ENCODE data around the gene BLACAT1.

BLACAT1 gene

DNA sequence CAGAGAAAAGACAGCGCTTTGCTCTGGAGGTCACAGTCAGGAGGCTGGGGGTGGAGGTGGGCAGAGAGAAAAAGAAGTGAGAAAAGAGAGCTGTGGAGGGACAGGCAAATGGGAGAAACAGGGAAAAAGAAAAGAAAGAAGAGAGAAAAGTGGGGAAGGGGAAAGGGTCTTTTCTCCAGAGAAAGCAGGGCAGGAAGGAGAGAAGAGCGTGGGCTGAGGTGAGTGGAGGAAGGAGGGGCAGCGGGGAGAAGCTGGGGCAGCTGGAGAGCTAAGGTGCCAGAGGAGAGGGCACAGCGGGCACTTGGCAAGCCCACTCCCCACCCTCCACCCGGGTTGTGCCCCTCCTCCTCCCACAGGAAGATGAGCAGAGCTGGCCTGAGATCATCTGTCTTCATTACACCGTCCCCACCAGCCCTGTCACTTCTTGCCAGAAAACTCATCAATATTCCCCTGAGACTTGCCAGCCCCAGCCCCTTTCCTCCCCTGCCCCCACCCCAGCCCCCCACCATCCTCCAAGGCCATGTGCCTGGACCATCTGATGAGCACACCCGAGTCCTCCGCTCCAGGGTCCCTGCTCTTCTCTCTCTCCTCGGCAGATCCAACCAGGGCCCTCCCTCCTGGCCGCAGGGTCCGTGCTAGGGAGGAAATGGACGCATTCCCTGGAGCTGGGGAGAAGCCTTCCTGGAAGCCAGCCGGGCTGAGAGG is 17.0 kb upstream of the BLACAT1 start:
- Histone ChIP-seq H2BK120ac (ENCODE audit: low read depth, low read length) (no peak overlapping the region), H4K91ac (ENCODE audit: low read length) (no peak overlapping the region), H2AFZ (ENCODE audit: low read depth, low read length) (no peak overlapping the region), H3K27ac (ENCODE audit: low read length, poor library complexity, severe bottlenecking) (no peak overlapping the region), H2AK5ac (ENCODE audit: low read length, severe bottlenecking) (no peak overlapping the region), H3K23ac (ENCODE audit: low read length in 2 of 2) (no peak overlapping the region), H3K79me1 (replicated peaks; ENCODE audit: low read length, poor library complexity, severe bottlenecking) (no peaks in the 10 kb centered on the region), H3K27me3 (ENCODE audit: control insufficient read depth in 1 of 2, insufficient read depth in 1 of 2, low read length in 2 of 2) (peaks cover 32 to 83% of the 10 kb centered on the region in 2 experiments), H3K4me1 (ENCODE audit: control insufficient read depth, insufficient read depth, low read depth, low read length) (peaks cover 5% of the 10 kb centered on the region), H3K18ac (ENCODE audit: low read depth in 1 of 2, low read length in 2 of 2) (no peak overlapping the region), H2BK5ac (ENCODE audit: low read depth, low read length, poor library complexity, severe bottlenecking) (no peak overlapping the region), H3K36me3 (ENCODE audit: control insufficient read depth in 1 of 2, insufficient read depth in 2 of 2, low read depth in 1 of 2, low read length in 2 of 2) (no peaks in the 10 kb centered on the region), H2BK12ac (ENCODE audit: low read length in 2 of 2) (no peak overlapping the region), H3K4ac (ENCODE audit: low read depth in 1 of 2, low read length in 2 of 2) (no peak overlapping the region), H3K9me3 (ENCODE audit: control insufficient read depth, low read length) (peaks cover 16% of the 10 kb centered on the region), H2BK15ac (ENCODE audit: low read depth, poor library complexity, severe bottlenecking) (no peak overlapping the region), H3K14ac (ENCODE audit: low read length in 2 of 2) (no peak overlapping the region), H3K4me3 (ENCODE audit: insufficient read depth in 1 of 2, low read depth in 1 of 2, low read length in 2 of 2) (no peak overlapping the region), H4K8ac (ENCODE audit: low read length) (no peak overlapping the region), H3K9ac (ENCODE audit: low read length) (no peak overlapping the region), H3K4me2 (ENCODE audit: low read length, poor library complexity, severe bottlenecking) (no peak overlapping the region)
- DNase-seq: no peak
- 8% methylated on average over 11 of the region's 13 CpGs for WGBS

DNA sequence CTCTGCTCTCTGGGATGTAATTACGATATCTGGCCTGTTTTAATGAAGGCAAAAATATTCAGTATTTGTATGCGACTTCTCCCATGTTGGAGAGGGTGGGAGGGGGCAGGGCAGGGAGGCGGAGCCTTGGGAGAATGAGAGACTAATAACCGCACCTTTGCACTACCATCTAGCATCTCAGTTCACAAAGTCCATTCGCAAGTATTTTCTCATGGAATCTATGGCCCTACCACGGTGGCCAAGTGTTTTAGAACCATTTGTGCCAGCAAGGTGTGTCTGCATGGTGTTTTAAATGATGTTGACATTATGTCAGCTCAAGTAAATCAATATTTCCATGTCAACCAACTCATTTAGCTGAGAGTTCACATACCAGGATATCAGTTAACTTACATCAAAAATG is 14.3 kb upstream of the BLACAT1 start:
- no peak overlapping the region for H3K14ac ChIP-seq (ENCODE audit: low read length in 2 of 2)
- H3K4me1 ChIP-seq (ENCODE audit: control insufficient read depth, insufficient read depth, low read depth, low read length): no peaks in the 10 kb centered on the region
- DNase-seq: no peak
- no peak overlapping the region for H3K9ac ChIP-seq (ENCODE audit: low read length)
- peaks cover 54 to 86% of the 10 kb centered on the region in 2 experiments for H3K27me3 ChIP-seq (ENCODE audit: control insufficient read depth in 1 of 2, insufficient read depth in 1 of 2, low read length in 2 of 2)
- H2BK120ac ChIP-seq (ENCODE audit: low read depth, low read length): no peak overlapping the region
- H2BK15ac ChIP-seq (ENCODE audit: low read depth, poor library complexity, severe bottlenecking): no peak overlapping the region
- 93% methylated on average over 4 of the region's 6 CpGs for WGBS
- no peak overlapping the region for H4K8ac ChIP-seq (ENCODE audit: low read length)
- no peak overlapping the region for H3K4me3 ChIP-seq (ENCODE audit: insufficient read depth in 1 of 2, low read depth in 1 of 2, low read length in 2 of 2)
- no peak overlapping the region for H3K27ac ChIP-seq (ENCODE audit: low read length, poor library complexity, severe bottlenecking)
- H2AK5ac ChIP-seq (ENCODE audit: low read length, severe bottlenecking): no peak overlapping the region
- no peaks in the 10 kb centered on the region for H3K36me3 ChIP-seq (ENCODE audit: control insufficient read depth in 1 of 2, insufficient read depth in 2 of 2, low read depth in 1 of 2, low read length in 2 of 2)
- H3K18ac ChIP-seq (ENCODE audit: low read depth in 1 of 2, low read length in 2 of 2): no peak overlapping the region
- no peak overlapping the region for H4K91ac ChIP-seq (ENCODE audit: low read length)
- no peak overlapping the region for H2BK5ac ChIP-seq (ENCODE audit: low read depth, low read length, poor library complexity, severe bottlenecking)
- no peak overlapping the region for H2AFZ ChIP-seq (ENCODE audit: low read depth, low read length)
- H3K79me1 ChIP-seq (replicated peaks; ENCODE audit: low read length, poor library complexity, severe bottlenecking): no peaks in the 10 kb centered on the region
- H3K23ac ChIP-seq (ENCODE audit: low read length in 2 of 2): no peak overlapping the region
- H2BK12ac ChIP-seq (ENCODE audit: low read length in 2 of 2): no peak overlapping the region
- H3K4me2 ChIP-seq (ENCODE audit: low read length, poor library complexity, severe bottlenecking): no peak overlapping the region
- peaks cover 7% of the 10 kb centered on the region for H3K9me3 ChIP-seq (ENCODE audit: control insufficient read depth, low read length)
- H3K4ac ChIP-seq (ENCODE audit: low read depth in 1 of 2, low read length in 2 of 2): no peak overlapping the region

- Histone ChIP-seq H4K91ac (ENCODE audit: low read length) (no peak overlapping the region), H3K4me3 (ENCODE audit: insufficient read depth in 1 of 2, low read depth in 1 of 2, low read length in 2 of 2) (no peak overlapping the region), H2BK120ac (ENCODE audit: low read depth, low read length) (no peak overlapping the region), H3K4ac (ENCODE audit: low read depth in 1 of 2, low read length in 2 of 2) (no peak overlapping the region), H3K9me3 (ENCODE audit: control insufficient read depth, low read length) (no peaks in the 10 kb centered on the region), H3K27me3 (ENCODE audit: control insufficient read depth in 1 of 2, insufficient read depth in 1 of 2, low read length in 2 of 2) (peaks cover 57 to 85% of the 10 kb centered on the region in 2 experiments), H4K8ac (ENCODE audit: low read length) (no peak overlapping the region), H2BK15ac (ENCODE audit: low read depth, poor library complexity, severe bottlenecking) (no peak overlapping the region), H2AK5ac (ENCODE audit: low read length, severe bottlenecking) (no peak overlapping the region), H2AFZ (ENCODE audit: low read depth, low read length) (no peak overlapping the region), H2BK5ac (ENCODE audit: low read depth, low read length, poor library complexity, severe bottlenecking) (no peak overlapping the region), H3K23ac (ENCODE audit: low read length in 2 of 2) (no peak overlapping the region), H3K9ac (ENCODE audit: low read length) (no peak overlapping the region), H3K4me2 (ENCODE audit: low read length, poor library complexity, severe bottlenecking) (no peak overlapping the region), H3K4me1 (ENCODE audit: control insufficient read depth, insufficient read depth, low read depth, low read length) (no peaks in the 10 kb centered on the region), H3K79me1 (replicated peaks; ENCODE audit: low read length, poor library complexity, severe bottlenecking) (no peaks in the 10 kb centered on the region), H3K36me3 (ENCODE audit: control insufficient read depth in 1 of 2, insufficient read depth in 2 of 2, low read depth in 1 of 2, low read length in 2 of 2) (no peaks in the 10 kb centered on the region), H3K18ac (ENCODE audit: low read depth in 1 of 2, low read length in 2 of 2) (no peak overlapping the region), H3K14ac (ENCODE audit: low read length in 2 of 2) (no peak overlapping the region), H3K27ac (ENCODE audit: low read length, poor library complexity, severe bottlenecking) (no peak overlapping the region), H2BK12ac (ENCODE audit: low read length in 2 of 2) (no peak overlapping the region)
- DNase-seq: no peak
- WGBS: 36% methylated on average over 7 of the region's 7 CpGs
These were observed 10.9 kb upstream of the BLACAT1 start for GRCh38 chr1:205466595-205467220.

DNA sequence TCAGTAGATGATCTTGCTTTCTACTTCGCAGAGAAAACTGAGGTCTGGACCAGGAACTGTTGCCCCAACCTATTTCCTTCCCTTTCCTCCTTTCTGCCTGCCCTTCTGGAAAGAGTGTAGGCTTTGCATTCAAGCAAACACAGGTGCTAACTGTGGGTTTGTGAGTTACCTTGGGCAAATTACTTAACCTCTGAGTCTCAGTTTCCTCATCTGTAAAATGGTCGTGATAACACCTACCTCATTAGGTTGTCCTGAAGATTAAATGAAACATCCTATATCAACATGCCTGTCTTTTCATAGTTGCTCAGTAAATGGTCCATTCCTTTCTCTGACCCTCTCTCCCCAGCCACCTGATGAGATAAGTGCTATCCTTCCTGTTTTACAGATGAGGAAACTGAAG is 9.5 kb upstream of the BLACAT1 start:
- no peak overlapping the region for H4K8ac ChIP-seq (ENCODE audit: low read length)
- no peaks in the 10 kb centered on the region for H3K36me3 ChIP-seq (ENCODE audit: control insufficient read depth in 1 of 2, insufficient read depth in 2 of 2, low read depth in 1 of 2, low read length in 2 of 2)
- H3K18ac ChIP-seq (ENCODE audit: low read depth in 1 of 2, low read length in 2 of 2): no peak overlapping the region
- H3K14ac ChIP-seq (ENCODE audit: low read length in 2 of 2): no peak overlapping the region
- no peaks in the 10 kb centered on the region for H3K9me3 ChIP-seq (ENCODE audit: control insufficient read depth, low read length)
- H3K79me1 ChIP-seq (replicated peaks; ENCODE audit: low read length, poor library complexity, severe bottlenecking): no peaks in the 10 kb centered on the region
- no peak overlapping the region for H2BK15ac ChIP-seq (ENCODE audit: low read depth, poor library complexity, severe bottlenecking)
- no peaks in the 10 kb centered on the region for H3K4me1 ChIP-seq (ENCODE audit: control insufficient read depth, insufficient read depth, low read depth, low read length)
- WGBS: 60% methylated on average over 2 of the region's 2 CpGs
- no peak overlapping the region for H3K23ac ChIP-seq (ENCODE audit: low read length in 2 of 2)
- H2AFZ ChIP-seq (ENCODE audit: low read depth, low read length): no peak overlapping the region
- no peak overlapping the region for H3K9ac ChIP-seq (ENCODE audit: low read length)
- no peak overlapping the region for H2BK5ac ChIP-seq (ENCODE audit: low read depth, low read length, poor library complexity, severe bottlenecking)
- H3K4ac ChIP-seq (ENCODE audit: low read depth in 1 of 2, low read length in 2 of 2): no peak overlapping the region
- H3K4me2 ChIP-seq (ENCODE audit: low read length, poor library complexity, severe bottlenecking): no peak overlapping the region
- no peak overlapping the region for H2AK5ac ChIP-seq (ENCODE audit: low read length, severe bottlenecking)
- H3K27ac ChIP-seq (ENCODE audit: low read length, poor library complexity, severe bottlenecking): no peak overlapping the region
- H3K27me3 ChIP-seq (ENCODE audit: control insufficient read depth in 1 of 2, insufficient read depth in 1 of 2, low read length in 2 of 2): peaks cover 63 to 88% of the 10 kb centered on the region in 2 experiments
- no peak overlapping the region for H2BK12ac ChIP-seq (ENCODE audit: low read length in 2 of 2)
- H2BK120ac ChIP-seq (ENCODE audit: low read depth, low read length): no peak overlapping the region
- no peak overlapping the region for H4K91ac ChIP-seq (ENCODE audit: low read length)
- DNase-seq: no peak
- no peak overlapping the region for H3K4me3 ChIP-seq (ENCODE audit: insufficient read depth in 1 of 2, low read depth in 1 of 2, low read length in 2 of 2)

Measured in mesenchymal stem cell (in vitro differentiated cells and primary cell).